Endothelial cell (in vitro differentiated cells): Measurements from ENCODE around the gene ATP2B2. TPM values are rescaled to one million over a fixed set of nuclear protein-coding genes. Genes with fewer than 3 reads are reported as not detected.

Experiments used
- DNase-seq: peaks from one replicate; pipeline ENCODE4 v3.0.0; 2021; ENCODE audit warnings: low spot score
- H3K27ac Mint-ChIP-seq: one replicate; pipeline ENCODE4 v1.8.0; 2021; ENCODE audit warnings: mixed read lengths, inconsistent platforms; ENCODE audit not compliant: unreplicated experiment
- H3K27me3 Mint-ChIP-seq: one replicate; pipeline ENCODE4 v1.8.0; 2021; ENCODE audit warnings: mild to moderate bottlenecking, moderate library complexity, mixed read lengths, inconsistent platforms; ENCODE audit not compliant: unreplicated experiment
- H3K36me3 Mint-ChIP-seq: one replicate; pipeline ENCODE4 v1.8.0; 2021; ENCODE audit warnings: mild to moderate bottlenecking, low read depth, mixed read lengths, inconsistent platforms; ENCODE audit not compliant: unreplicated experiment
- H3K4me1 Mint-ChIP-seq: one replicate; pipeline ENCODE4 v1.8.0; 2021; ENCODE audit warnings: mild to moderate bottlenecking, mixed read lengths, inconsistent platforms; ENCODE audit not compliant: unreplicated experiment
- H3K4me3 Mint-ChIP-seq: one replicate; pipeline ENCODE4 v1.8.0; 2021; ENCODE audit warnings: mild to moderate bottlenecking, mixed read lengths, inconsistent platforms; ENCODE audit not compliant: unreplicated experiment
- H3K9me3 Mint-ChIP-seq: one replicate; pipeline ENCODE4 v1.8.0; 2021; ENCODE audit warnings: mixed read lengths, inconsistent platforms; ENCODE audit not compliant: unreplicated experiment
- total RNA-seq: library from RNA; stranded (reverse); fragmentation: NEBNext Ultra II Directional; extraction: Animal tissue kit (Norgen Biotek cat#: 25700); gene quantifications from one replicate; pipeline ENCODE4 v1.2.1, GENCODE V29; 2021; ENCODE audit not compliant: unreplicated experiment
- TF ChIP-seq, protein P1 (sequence below): fragments of 200-600 bp; sonication (generic); IDR thresholded peaks from one replicate; pipeline ENCODE4 v1.5.0; 2021; ENCODE audit warnings: antibody characterized with exemption; ENCODE audit not compliant: unreplicated experiment

The ATP2B2 gene
- total RNA-seq, 1 donor from 2014 or later, result 1.7 TPM

GRCh38 chr3:10515884-10516495 is 10.6 kb upstream of the ATP2B2 start:
- H3K9me3 Mint-ChIP-seq, result no peaks in the 10 kb centered on the region
- TF ChIP-seq, protein P1, sequence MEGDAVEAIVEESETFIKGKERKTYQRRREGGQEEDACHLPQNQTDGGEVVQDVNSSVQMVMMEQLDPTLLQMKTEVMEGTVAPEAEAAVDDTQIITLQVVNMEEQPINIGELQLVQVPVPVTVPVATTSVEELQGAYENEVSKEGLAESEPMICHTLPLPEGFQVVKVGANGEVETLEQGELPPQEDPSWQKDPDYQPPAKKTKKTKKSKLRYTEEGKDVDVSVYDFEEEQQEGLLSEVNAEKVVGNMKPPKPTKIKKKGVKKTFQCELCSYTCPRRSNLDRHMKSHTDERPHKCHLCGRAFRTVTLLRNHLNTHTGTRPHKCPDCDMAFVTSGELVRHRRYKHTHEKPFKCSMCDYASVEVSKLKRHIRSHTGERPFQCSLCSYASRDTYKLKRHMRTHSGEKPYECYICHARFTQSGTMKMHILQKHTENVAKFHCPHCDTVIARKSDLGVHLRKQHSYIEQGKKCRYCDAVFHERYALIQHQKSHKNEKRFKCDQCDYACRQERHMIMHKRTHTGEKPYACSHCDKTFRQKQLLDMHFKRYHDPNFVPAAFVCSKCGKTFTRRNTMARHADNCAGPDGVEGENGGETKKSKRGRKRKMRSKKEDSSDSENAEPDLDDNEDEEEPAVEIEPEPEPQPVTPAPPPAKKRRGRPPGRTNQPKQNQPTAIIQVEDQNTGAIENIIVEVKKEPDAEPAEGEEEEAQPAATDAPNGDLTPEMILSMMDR, result no peak
- no peak overlapping the region for H3K27ac Mint-ChIP-seq
- no peak for DNase-seq
- H3K4me1 Mint-ChIP-seq, result peaks cover under 1% of the 10 kb centered on the region
- peaks cover 6% of the 10 kb centered on the region for H3K27me3 Mint-ChIP-seq
- H3K4me3 Mint-ChIP-seq, result no peak overlapping the region
- no peaks in the 10 kb centered on the region for H3K36me3 Mint-ChIP-seq

DNA sequence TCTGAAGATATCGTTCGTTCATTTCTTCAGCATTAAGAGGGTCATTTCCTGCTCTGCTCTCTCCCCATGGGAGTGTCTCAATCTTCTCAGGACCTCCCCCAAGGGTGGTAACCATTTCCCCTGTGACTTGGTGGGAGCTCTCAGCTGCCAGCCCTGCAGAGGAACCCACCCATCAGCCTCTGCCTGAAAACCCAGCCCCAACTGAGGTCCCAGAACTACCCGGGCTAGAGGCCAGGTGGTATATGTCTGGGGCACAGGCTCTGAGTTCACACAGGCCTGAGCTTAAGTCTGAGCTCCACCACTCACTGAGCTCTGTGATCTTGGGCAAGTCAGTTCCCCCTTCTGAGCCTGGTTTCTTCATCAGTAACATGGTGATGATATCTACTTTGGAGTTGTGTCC is 10.0 kb upstream of the ATP2B2 start:
- Mint-ChIP-seq H3K4me3 (no peak overlapping the region), H3K4me1 (peaks cover 3% of the 10 kb centered on the region), H3K27ac (no peak overlapping the region), H3K27me3 (peaks cover 6% of the 10 kb centered on the region), H3K36me3 (no peaks in the 10 kb centered on the region), H3K9me3 (no peaks in the 10 kb centered on the region)
- TF ChIP-seq, protein P1, result no peak
- no peak for DNase-seq

DNA sequence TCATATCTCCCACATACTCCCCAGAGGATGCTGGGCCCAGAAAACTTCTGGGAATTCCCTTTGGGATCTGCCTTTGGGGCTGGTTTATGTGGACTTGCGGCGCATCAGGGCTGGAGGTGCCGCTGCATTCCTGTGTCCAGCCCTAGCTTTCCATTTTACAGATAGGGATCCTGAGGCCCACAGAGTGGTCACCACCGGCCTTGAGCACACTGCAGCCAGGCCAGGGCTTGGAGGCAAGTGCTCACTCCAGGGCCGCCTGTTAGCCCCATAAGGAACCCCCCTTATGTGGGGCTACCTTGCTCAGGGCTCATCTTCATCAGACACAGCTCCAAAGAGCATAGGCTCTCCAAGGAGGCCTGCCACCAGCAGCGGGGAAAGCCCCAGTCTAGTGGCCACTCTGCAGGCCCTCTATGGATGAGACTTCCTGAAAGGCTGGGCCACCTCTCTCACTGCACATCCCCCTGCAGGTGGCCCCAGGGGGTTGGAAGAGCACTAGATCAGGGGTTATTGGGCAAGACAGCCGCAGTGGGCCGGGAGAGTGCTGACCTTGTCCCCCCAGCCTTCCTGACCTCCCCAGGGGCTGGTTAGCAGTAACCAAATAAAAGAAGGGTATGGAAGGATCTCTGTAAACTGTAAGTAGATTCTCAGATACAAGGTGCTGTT is 9.2 kb upstream of the ATP2B2 start:
- Mint-ChIP-seq H3K36me3 (no peaks in the 10 kb centered on the region), H3K4me3 (no peak overlapping the region), H3K9me3 (no peaks in the 10 kb centered on the region), H3K27me3 (peaks cover 6% of the 10 kb centered on the region), H3K4me1 (peaks cover 3% of the 10 kb centered on the region), H3K27ac (no peak overlapping the region)
- DNase-seq, result no peak
- TF ChIP-seq, protein P1, result no peak

- TF ChIP-seq, protein P1, result no peak
- no peak overlapping the region for H3K4me3 Mint-ChIP-seq
- peaks cover 8% of the 10 kb centered on the region for H3K4me1 Mint-ChIP-seq
- H3K27me3 Mint-ChIP-seq, result peaks cover 8% of the 10 kb centered on the region
- H3K36me3 Mint-ChIP-seq, result no peaks in the 10 kb centered on the region
- no peaks in the 10 kb centered on the region for H3K9me3 Mint-ChIP-seq
- no peak for DNase-seq
- H3K27ac Mint-ChIP-seq, result peak overlapping the region; percentile 16
These were observed 7.9 kb upstream of the ATP2B2 start for GRCh38 chr3:10513306-10513705.

- Mint-ChIP-seq H3K4me1 (peaks cover 8% of the 10 kb centered on the region), H3K9me3 (no peaks in the 10 kb centered on the region), H3K27me3 (peaks cover 6% of the 10 kb centered on the region), H3K4me3 (no peak overlapping the region), H3K27ac (peak overlapping the region; percentile 16), H3K36me3 (no peaks in the 10 kb centered on the region)
- TF ChIP-seq, protein P1, result no peak
- no peak for DNase-seq
These were observed 7.3 kb upstream of the ATP2B2 start for GRCh38 chr3:10512687-10513086.
